Measurements from ENCODE around the gene WDSUB1. TPM values are rescaled to one million over a fixed set of nuclear protein-coding genes. Genes with fewer than 3 reads are reported as not detected.

WDSUB1 gene
- total RNA-seq, 1 experiment from 2014 or later: 9.4 TPM

DNA sequence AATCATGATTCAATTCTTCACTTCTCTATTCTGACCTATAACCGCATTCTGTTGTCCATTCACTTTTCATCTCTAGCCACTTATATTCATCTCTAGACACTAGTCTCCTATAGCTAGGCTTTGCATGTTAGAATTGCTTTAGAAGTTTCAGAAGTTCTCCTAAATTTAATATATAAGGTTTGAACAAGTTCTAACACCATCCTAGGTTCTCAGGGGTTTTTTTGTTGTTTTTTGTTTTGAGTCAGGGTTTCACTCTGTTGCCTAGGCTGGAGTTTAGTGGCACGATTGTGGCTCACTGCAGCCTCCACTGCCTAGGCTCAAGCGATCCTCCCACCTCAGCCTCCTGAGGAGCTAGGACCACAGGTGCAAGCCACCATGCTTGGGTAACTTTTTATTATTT, 19.9 kb downstream of the WDSUB1 start:
- DNase-seq (ENCODE audit: low spot score): no peak

GRCh38 chr2:159265171-159265576, 21.3 kb downstream of the WDSUB1 start:
- DNase-seq (ENCODE audit: low spot score): peak; percentile 55

DNA sequence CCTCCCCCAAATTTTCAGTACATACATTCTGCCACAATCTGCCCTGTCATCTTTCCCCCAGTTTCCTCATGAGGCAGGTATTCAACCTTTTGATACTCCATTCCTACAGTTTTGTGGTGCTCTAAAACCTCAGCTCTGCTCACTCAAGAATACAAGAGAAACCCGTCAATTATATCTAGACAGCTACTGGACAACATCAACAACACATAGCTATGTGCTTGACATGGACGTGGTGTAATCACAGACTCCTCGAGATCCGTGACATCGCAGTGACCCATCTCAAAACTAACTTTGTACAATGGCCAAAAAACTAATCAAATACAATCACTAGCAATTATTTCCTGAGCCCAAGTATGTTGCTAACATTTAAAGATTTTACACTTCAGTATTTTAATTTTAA, 23.6 kb downstream of the WDSUB1 start:
- DNase-seq (ENCODE audit: low spot score): no peak

- DNase-seq (ENCODE audit: low spot score): no peak
These were observed 24.3 kb downstream of the WDSUB1 start for GRCh38 chr2:159262226-159262625.

DNA sequence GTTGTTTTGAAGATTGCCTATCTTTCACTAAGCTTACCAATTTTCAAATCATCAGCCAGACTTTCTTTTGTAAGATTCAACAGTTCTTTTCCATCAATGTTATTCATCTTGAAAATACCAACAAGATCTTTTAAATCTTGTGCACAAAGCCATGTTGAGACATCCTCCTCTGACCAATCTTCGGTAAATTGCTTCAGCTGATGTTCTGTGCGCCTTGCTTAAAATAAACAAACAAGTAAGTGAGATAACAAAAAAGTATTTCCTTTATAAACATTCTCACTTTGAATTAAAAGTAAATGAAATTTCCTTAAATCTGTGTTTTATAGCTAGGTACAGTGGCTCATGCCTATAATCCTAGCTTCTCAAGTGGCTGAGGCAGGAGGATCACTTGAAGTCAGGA, 30.3 kb downstream of the WDSUB1 start:
- no peak for DNase-seq (ENCODE audit: low spot score)

- DNase-seq (ENCODE audit: low spot score): no peak
These were observed 33.6 kb downstream of the WDSUB1 start for GRCh38 chr2:159252905-159253304.

- no peak for DNase-seq (ENCODE audit: low spot score)
These were observed 35.0 kb downstream of the WDSUB1 start for GRCh38 chr2:159251296-159252173.

DNA sequence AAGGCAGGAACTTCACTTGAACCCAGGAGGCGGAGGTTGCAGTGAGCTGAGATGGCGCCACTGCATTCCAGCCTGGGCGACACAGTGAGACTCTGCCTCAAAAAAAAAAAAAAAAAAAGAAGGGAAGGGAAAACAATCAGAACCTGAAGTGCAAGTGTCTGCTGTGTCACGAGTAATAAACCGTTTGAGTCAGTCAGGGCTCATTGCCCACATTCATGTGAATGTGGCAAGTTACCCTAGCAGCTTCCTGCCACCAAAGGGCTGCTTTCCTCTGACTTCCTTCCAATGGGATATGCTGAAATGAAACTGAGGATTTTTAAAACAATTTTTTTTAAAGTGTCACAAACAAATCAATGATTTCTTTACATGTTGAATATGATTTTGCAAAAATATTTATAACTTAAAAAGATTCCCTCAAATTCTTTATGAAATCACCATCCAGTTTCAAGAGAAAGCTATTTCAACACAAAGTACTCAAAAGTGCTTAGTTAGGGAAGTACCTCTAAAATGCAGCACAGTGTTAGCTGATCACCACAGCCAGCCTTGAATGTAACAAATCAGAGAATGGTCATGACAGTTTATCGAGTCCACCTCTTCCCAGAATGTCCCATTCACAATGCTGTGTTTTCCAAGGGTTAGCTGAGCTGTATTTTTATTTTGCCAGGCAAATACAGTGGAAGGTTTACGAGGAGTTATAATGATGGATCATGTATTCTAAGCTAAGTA, 36.4 kb downstream of the WDSUB1 start:
- peak; percentile 96 for DNase-seq (ENCODE audit: low spot score)

- no peak for DNase-seq (ENCODE audit: low spot score)
These were observed 40.0 kb downstream of the WDSUB1 start for GRCh38 chr2:159246325-159246988.

GRCh38 chr2:159243529-159243928, 43.0 kb downstream of the WDSUB1 start:
- no peak for DNase-seq (ENCODE audit: low spot score)

GRCh38 chr2:159234868-159235267, 51.6 kb downstream of the WDSUB1 start:
- no peak for DNase-seq (ENCODE audit: low spot score)

GRCh38 chr2:159232456-159233170, 53.9 kb downstream of the WDSUB1 start:
- no peak for DNase-seq (ENCODE audit: low spot score)

GRCh38 chr2:159230145-159230877, 56.2 kb downstream of the WDSUB1 start:
- no peak for DNase-seq (ENCODE audit: low spot score)

DNA sequence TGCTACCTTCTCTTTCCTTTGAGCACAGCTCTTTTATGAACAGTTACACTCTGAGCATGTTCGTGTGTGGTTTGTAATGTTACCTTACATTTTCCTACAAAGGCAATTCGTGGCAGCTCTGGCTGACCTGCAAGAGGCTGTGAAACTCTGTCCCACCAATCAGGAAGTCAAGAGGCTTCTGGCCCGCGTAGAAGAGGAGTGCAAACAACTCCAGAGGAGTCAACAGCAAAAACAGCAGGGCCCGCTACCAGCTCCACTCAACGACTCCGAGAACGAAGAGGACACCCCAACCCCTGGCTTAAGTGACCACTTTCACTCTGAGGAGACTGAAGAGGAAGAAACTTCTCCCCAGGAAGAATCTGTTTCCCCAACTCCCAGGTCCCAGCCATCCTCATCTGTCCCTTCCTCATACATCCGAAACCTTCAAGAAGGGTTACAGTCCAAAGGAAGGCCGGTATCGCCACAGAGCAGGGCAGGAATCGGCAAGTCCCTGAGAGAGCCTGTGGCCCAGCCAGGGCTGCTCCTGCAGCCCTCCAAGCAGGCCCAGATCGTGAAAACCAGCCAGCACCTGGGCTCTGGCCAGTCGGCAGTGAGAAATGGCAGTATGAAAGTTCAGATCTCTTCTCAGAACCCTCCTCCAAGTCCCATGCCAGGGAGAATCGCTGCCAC, 56.9 kb downstream of the WDSUB1 start:
- no peak for DNase-seq (ENCODE audit: low spot score)

GRCh38 chr2:159228081-159228581, 58.4 kb downstream of the WDSUB1 start:
- DNase-seq (ENCODE audit: low spot score): no peak

GRCh38 chr2:159227467-159227866, 59.0 kb downstream of the WDSUB1 start:
- DNase-seq (ENCODE audit: low spot score): no peak

GRCh38 chr2:159226608-159227385, 59.7 kb downstream of the WDSUB1 start:
- DNase-seq (ENCODE audit: low spot score): no peak

DNA sequence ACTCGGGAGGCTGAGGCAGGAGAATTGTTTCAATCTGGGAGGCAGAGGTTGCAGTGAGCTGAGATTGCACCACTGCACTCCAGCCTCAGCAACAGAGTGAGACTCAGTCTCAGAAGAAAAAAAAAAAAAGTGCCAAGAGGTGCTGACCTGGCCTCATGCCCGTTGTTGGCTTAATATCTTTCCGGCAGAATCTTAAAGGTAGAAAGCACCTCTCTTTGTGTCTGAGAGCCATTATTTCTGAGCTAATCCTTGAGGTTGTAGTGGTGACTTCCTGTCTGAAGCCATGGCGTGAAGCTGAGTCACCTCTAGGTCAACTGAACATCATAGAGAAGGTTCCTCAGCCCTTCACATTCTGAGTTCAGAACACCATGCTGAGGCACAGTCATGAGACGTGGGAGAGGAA, 60.4 kb downstream of the WDSUB1 start:
- peak; percentile 69 for DNase-seq (ENCODE audit: low spot score)
